Measurements from ENCODE around the gene ZNF132. TPM values are rescaled to one million over a fixed set of nuclear protein-coding genes. Genes with fewer than 3 reads are reported as not detected.

ZNF132 gene
- total and polyA plus RNA-seq, 9 of the 15 experiments (the other 6 are each of a cell fraction or from before 2014, with no cell fraction given): 0.03 to 0.42 (median 0.10) TPM; not detected in 5

GRCh38 chr19:58453743-58454142 is 13.8 kb upstream of the ZNF132 start:
- ChIA-PET CTCF (ENCODE audit: low intra/inter-chr PET ratio) (no interaction called here), POLR2A (no interaction called here)
- peaks cover 12% of the 10 kb centered on the region for H3K9me3 ChIP-seq (replicated peaks; ENCODE audit: control insufficient read depth, insufficient read depth, low read depth, low read length)
- TF ChIP-seq, protein P1, sequence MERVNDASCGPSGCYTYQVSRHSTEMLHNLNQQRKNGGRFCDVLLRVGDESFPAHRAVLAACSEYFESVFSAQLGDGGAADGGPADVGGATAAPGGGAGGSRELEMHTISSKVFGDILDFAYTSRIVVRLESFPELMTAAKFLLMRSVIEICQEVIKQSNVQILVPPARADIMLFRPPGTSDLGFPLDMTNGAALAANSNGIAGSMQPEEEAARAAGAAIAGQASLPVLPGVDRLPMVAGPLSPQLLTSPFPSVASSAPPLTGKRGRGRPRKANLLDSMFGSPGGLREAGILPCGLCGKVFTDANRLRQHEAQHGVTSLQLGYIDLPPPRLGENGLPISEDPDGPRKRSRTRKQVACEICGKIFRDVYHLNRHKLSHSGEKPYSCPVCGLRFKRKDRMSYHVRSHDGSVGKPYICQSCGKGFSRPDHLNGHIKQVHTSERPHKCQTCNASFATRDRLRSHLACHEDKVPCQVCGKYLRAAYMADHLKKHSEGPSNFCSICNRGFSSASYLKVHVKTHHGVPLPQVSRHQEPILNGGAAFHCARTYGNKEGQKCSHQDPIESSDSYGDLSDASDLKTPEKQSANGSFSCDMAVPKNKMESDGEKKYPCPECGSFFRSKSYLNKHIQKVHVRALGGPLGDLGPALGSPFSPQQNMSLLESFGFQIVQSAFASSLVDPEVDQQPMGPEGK (CRISPR knock-in tag; IDR thresholded peaks at IDR 0.05; ENCODE audit: borderline replicate concordance): no peak
- no peak for TF ChIP-seq SMAD4 (CRISPR knock-in tag; conservative IDR thresholded peaks at IDR 0.05)
- WGBS (ENCODE audit: insufficient coverage, low coverage, missing lambda C conversion rate): 84% methylated on average over 6 of the region's 6 CpGs
- no peak overlapping the region for H3K9ac ChIP-seq (ENCODE audit: insufficient read depth in 1 of 2, low read depth in 2 of 2, low read length in 2 of 2)
- no TSS peak for BruUV-seq (replicated peaks)
- no peak for DNase-seq (ENCODE audit: extremely low read depth in 1 of 4, low spot score in 3 of 4)
- H3K27me3 ChIP-seq (ENCODE audit: control insufficient read depth in 2 of 2, insufficient read depth in 2 of 2, low read length in 2 of 2): no peaks in the 10 kb centered on the region
- H2AFZ ChIP-seq (ENCODE audit: low read depth, low read length): no peak overlapping the region
- FAIRE-seq: peak; percentile 62
- peaks cover 32% of the 10 kb centered on the region; the same call in 1 of the 3 replicates for H3K36me3 ChIP-seq (ENCODE audit: control insufficient read depth, insufficient read depth, low read length)
- H4K20me1 ChIP-seq (replicated peaks; ENCODE audit: control insufficient read depth, insufficient read depth, low read length): no peaks in the 10 kb centered on the region
- no peak overlapping the region for H3K4me3 ChIP-seq
- peaks cover 4 to 15% of the 10 kb centered on the region in 2 experiments; a peak in 4 of 5 replicates for H3K4me1 ChIP-seq (replicated peaks in 1 of 2; ENCODE audit: control insufficient read depth in 2 of 2, insufficient read depth in 2 of 2, low read length in 2 of 2)
- in situ Hi-C loops (cut with MboI): no loop called here
- peaks cover 8% of the 10 kb centered on the region; the same call in 2 of the 3 replicates for H3K79me2 ChIP-seq (ENCODE audit: control insufficient read depth, insufficient read depth, low read length)
- no peak overlapping the region for H3K27ac ChIP-seq (ENCODE audit: extremely low read depth, low read depth, low read length)
- no peak overlapping the region for H3K4me2 ChIP-seq (ENCODE audit: insufficient read depth, low read length)
- intact Hi-C loops (cut with micrococcal nuclease): no loop called here
- no peaks in the 10 kb centered on the region for H3K9me1 ChIP-seq (ENCODE audit: control insufficient read depth, insufficient read depth, low read length)
- no peak for ATAC-seq

Measured in K562 (cell line).